ENCODE results near the gene ZGPAT. TPM values are rescaled to one million over a fixed set of nuclear protein-coding genes. Genes with fewer than 3 reads are reported as not detected.
A peak's percentile ranks its signal among the peaks of the same experiment; 100 is the strongest.

Gene ZGPAT
- total and polyA plus RNA-seq, 2 of the 13 experiments (the other 11 are each of a cell fraction or from before 2014, with no cell fraction given) = 23.0 to 41.9 TPM

GRCh38 chr20:63697868-63698545 is 9.8 kb upstream of the ZGPAT start (continued):
- TF ChIP-seq CREBL2 (CRISPR knock-in tag; IDR thresholded peaks at IDR 0.05; ENCODE audit: borderline replicate concordance) (no peak), SRF (IDR thresholded peaks at IDR 0.05; ENCODE audit: low read depth, low read length) (no peak), PRPF4 (IDR thresholded peaks at IDR 0.05; ENCODE audit: low read depth, low read length, poor library complexity, severe bottlenecking) (no peak), ATM (IDR thresholded peaks at IDR 0.05; ENCODE audit: borderline replicate concordance) (no peak), TAF15 (IDR thresholded peaks at IDR 0.05; ENCODE audit: low read depth, low read length, poor library complexity, severe bottlenecking) (peak; percentile 64), SALL2 (CRISPR knock-in tag; IDR thresholded peaks at IDR 0.05) (no peak), STAG1 (CRISPR knock-in tag; IDR thresholded peaks at IDR 0.05) (no peak), FOXO4 (CRISPR knock-in tag; conservative IDR thresholded peaks at IDR 0.05) (0 out of 2 replicates have a peak, but pooled peaks have one; percentile 78), KAT2B (IDR thresholded peaks at IDR 0.05; ENCODE audit: borderline replicate concordance, low read depth, low read length) (no peak), NR2C2 (CRISPR knock-in tag; IDR thresholded peaks at IDR 0.05; ENCODE audit: borderline replicate concordance) (0 out of 2 replicates have a peak, but pooled peaks have one; percentile 2), GMEB1 (CRISPR knock-in tag; IDR thresholded peaks at IDR 0.05; ENCODE audit: borderline replicate concordance) (0 out of 2 replicates have a peak, but pooled peaks have one; percentile 10), AGO2 (optimal IDR thresholded peaks at IDR 0.05; ENCODE audit: low read depth, low read length) (peak; percentile 99), ATF4 (CRISPR knock-in tag; IDR thresholded peaks at IDR 0.05) (0 out of 4 replicates have a peak, but pooled peaks of 1 of the 2 experiments have one; percentile 13), ZNF337 (CRISPR knock-in tag; IDR thresholded peaks at IDR 0.05; ENCODE audit: borderline replicate concordance, low read depth) (no peak), ATF7-NPFF (CRISPR knock-in tag; IDR thresholded peaks at IDR 0.05; ENCODE audit: low read depth) (0 out of 2 replicates have a peak, but pooled peaks have one; percentile 2), POLR2A (IDR thresholded peaks at IDR 0.05; ENCODE audit: insufficient read depth in 1 of 2, low read depth in 2 of 2, low read length in 2 of 2) (peak in 1 of 2 experiments; percentile 40; a peak in 2 of 4 replicates), TARDBP (CRISPR knock-in tag; IDR thresholded peaks at IDR 0.05) (no peak), TEAD2 (CRISPR knock-in tag; IDR thresholded peaks at IDR 0.05) (no peak), POLR2G (IDR thresholded peaks at IDR 0.05; ENCODE audit: low read depth, low read length) (peak; percentile 55), ZNF777 (CRISPR knock-in tag; IDR thresholded peaks at IDR 0.05) (no peak), ZNF672 (CRISPR knock-in tag; IDR thresholded peaks at IDR 0.05) (no peak), ZNF530 (CRISPR knock-in tag; IDR thresholded peaks at IDR 0.05; ENCODE audit: low read depth) (no peak), SAFB2 (CRISPR knock-in tag; IDR thresholded peaks at IDR 0.05; ENCODE audit: borderline replicate concordance, low read depth) (no peak), ATF6 (CRISPR knock-in tag; conservative IDR thresholded peaks at IDR 0.05) (no peak)
